ENCODE data around the gene CA5A.

GRCh38 chr16:87839542-87840270 lies 96.6 kb downstream of the CA5A start:
- TF ChIP-seq RAD21 (IDR thresholded peaks at IDR 0.05; ENCODE audit: low read depth) (no peak), CREB1 (IDR thresholded peaks at IDR 0.05; ENCODE audit: low read depth) (no peak)
- TF ChIP-seq, protein P1, sequence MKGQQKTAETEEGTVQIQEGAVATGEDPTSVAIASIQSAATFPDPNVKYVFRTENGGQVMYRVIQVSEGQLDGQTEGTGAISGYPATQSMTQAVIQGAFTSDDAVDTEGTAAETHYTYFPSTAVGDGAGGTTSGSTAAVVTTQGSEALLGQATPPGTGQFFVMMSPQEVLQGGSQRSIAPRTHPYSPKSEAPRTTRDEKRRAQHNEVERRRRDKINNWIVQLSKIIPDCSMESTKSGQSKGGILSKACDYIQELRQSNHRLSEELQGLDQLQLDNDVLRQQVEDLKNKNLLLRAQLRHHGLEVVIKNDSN (IDR thresholded peaks at IDR 0.05) = no peak
